OCI-LY3 (cell line): ENCODE measurements around the gene NIP7.

Source experiments
- H2AFZ ChIP-seq: fragments of 200-600, 300-600 bp; shearing (Covaris generic); 2 replicates; pipeline ENCODE4 v1.6.0; 2014; ENCODE audit warnings: antibody characterized with exemption, low read depth, low read length
- H3K27ac ChIP-seq: fragments of 200-600, 300-600 bp; sonication (generic); 2 replicates; pipeline ENCODE4 v1.5.1; 2014; ENCODE audit warnings: mild to moderate bottlenecking, low read length, moderate library complexity, mixed read lengths
- H3K27me3 ChIP-seq: fragments of 200-600, 300-600 bp; sonication (generic); 2 replicates; pipeline ENCODE4 v1.6.1; 2014; ENCODE audit warnings: low read depth, low read length, mixed read lengths
- H3K36me3 ChIP-seq: fragments of 200-600, 300-600 bp; sonication (generic); replicated peaks from 2 replicates; pipeline ENCODE3; 2014; ENCODE audit warnings: low read depth, low read length, mixed read lengths
- H3K4me1 ChIP-seq: fragments of 300-600, 200-600 bp; sonication (generic); 2 replicates; pipeline ENCODE4 v1.6.1; 2014; ENCODE audit warnings: low read length, mixed read lengths
- H3K4me2 ChIP-seq: fragments of 200-600, 300-600 bp; sonication (generic); 2 replicates; pipeline ENCODE4 v1.6.1; 2014; ENCODE audit warnings: low read length, mixed read lengths
- H3K4me3 ChIP-seq: fragments of 300-600, 200-600 bp; sonication (generic); 2 replicates; pipeline ENCODE4 v1.5.1; 2014; ENCODE audit warnings: antibody characterized with exemption, mild to moderate bottlenecking, low read length, moderate library complexity
- H3K79me2 ChIP-seq: fragments of 300-600, 200-600 bp; shearing (Covaris generic); 2 replicates; pipeline ENCODE4 v1.6.1; 2014; ENCODE audit warnings: mild to moderate bottlenecking, low read length, mixed read lengths
- H3K9ac ChIP-seq: fragments of 300-600, 200-600 bp; shearing (Covaris generic); 2 replicates; pipeline ENCODE4 v1.6.0; 2014; ENCODE audit warnings: mild to moderate bottlenecking, low read length, moderate library complexity
- H3K9me3 ChIP-seq: fragments of 200-600, 300-600 bp; shearing (Covaris generic); 2 replicates; pipeline ENCODE4 v1.6.1; 2014; ENCODE audit warnings: low read length, mixed read lengths; ENCODE audit not compliant: insufficient read depth
- H4K20me1 ChIP-seq: fragments of 200-600, 300-600 bp; sonication (generic); 2 replicates; pipeline ENCODE4 v1.6.1; 2016; ENCODE audit warnings: low read length, mixed read lengths; ENCODE audit not compliant: insufficient read depth
- CTCF ChIP-seq: fragments of 200-600, 300-600 bp; sonication (generic); IDR thresholded peaks from 2 replicates; pipeline ENCODE4 v1.5.1; 2014; ENCODE audit warnings: antibody characterized with exemption, low read length, low read depth
- EZH2phosphoT487 ChIP-seq: fragments of 200-600 bp; shearing (Covaris generic); IDR thresholded peaks from 2 replicates; pipeline ENCODE4 v1.6.1; 2018; ENCODE audit warnings: antibody characterized with exemption, mixed run types, low read depth

The NIP7 gene

DNA sequence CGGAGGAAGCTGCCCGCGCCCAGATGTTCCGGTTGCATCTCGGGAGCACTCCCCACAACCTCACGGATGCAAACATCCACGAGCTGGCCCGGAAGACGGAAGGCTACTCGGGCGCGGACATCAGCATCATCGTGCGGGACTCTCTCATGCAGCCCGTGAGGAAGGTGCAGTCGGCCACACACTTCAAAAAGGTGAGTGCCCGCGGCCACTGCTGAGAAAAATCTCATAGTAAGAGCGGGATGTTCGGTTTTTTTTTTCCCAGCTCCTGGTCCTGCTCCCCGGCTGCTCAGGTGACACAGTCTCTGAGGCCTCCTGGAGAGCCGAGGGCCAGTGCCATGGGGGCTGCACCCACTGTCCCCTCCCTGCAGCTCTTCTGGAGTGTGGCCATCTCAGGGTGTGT is 18.5 kb upstream of the NIP7 start:
- no peaks in the 10 kb centered on the region for H3K9me3 ChIP-seq
- peaks cover 70% of the 10 kb centered on the region for H3K36me3 ChIP-seq
- H3K27me3 ChIP-seq: no peaks in the 10 kb centered on the region
- TF ChIP-seq EZH2phosphoT487 (no peak), CTCF (no peak)
- H3K4me3 ChIP-seq: no peak overlapping the region
- no peak overlapping the region for H3K9ac ChIP-seq
- no peaks in the 10 kb centered on the region for H3K4me1 ChIP-seq
- peaks cover 15% of the 10 kb centered on the region; the same call in 1 of the 2 replicates for H4K20me1 ChIP-seq
- H3K79me2 ChIP-seq: peaks cover 43% of the 10 kb centered on the region
- H2AFZ ChIP-seq: no peak overlapping the region
- no peak overlapping the region for H3K27ac ChIP-seq
- no peak overlapping the region for H3K4me2 ChIP-seq

DNA sequence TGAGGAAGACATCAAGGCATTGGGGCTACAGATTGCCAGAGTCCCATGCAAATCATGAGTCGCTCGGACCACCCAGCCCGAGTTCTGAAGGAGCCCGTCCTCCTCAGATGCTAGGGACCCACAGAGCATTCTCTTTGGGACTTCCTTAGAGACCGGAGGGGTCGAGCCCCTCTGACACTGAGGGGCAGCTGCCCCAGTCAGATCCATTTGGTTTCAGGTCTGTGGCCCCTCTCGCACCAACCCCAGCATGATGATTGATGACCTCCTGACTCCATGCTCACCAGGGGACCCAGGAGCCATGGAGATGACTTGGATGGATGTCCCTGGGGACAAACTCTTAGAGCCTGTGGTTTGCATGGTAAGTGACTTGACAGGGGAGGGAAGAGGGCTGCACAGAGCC is 17.2 kb upstream of the NIP7 start:
- H3K9ac ChIP-seq: no peak overlapping the region
- H3K4me3 ChIP-seq: no peak overlapping the region
- no peaks in the 10 kb centered on the region for H3K9me3 ChIP-seq
- TF ChIP-seq EZH2phosphoT487: no peak
- no peak for TF ChIP-seq CTCF
- peaks cover 24% of the 10 kb centered on the region; the same call in 1 of the 2 replicates for H4K20me1 ChIP-seq
- no peaks in the 10 kb centered on the region for H3K27me3 ChIP-seq
- no peak overlapping the region for H3K27ac ChIP-seq
- no peak overlapping the region for H2AFZ ChIP-seq
- peaks cover 56% of the 10 kb centered on the region for H3K79me2 ChIP-seq
- H3K36me3 ChIP-seq: peaks cover 70% of the 10 kb centered on the region
- H3K4me2 ChIP-seq: no peak overlapping the region
- H3K4me1 ChIP-seq: no peaks in the 10 kb centered on the region

DNA sequence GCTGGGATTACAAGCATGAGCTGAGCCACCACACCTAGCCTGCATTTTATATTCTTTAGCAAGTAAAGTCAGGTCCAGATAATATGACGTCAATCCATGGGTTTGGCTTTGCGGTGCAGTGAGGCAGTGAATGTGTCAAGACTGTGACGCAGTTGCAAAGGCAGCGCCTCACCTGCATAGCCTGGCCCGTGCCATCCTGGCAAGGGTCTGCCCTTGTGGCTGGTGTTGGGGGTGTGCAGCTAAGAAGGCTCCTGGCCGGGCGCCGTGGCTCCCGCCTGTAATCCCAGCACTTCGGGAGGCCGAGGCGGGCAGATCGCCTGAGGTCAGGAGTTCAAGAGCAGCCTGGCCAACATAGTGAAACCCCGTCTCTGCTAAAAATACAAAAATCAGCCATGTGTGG is 16.2 kb upstream of the NIP7 start:
- Histone ChIP-seq H3K27ac (no peak overlapping the region), H3K4me1 (peaks cover 3% of the 10 kb centered on the region), H3K27me3 (no peaks in the 10 kb centered on the region), H2AFZ (no peak overlapping the region), H3K9me3 (no peaks in the 10 kb centered on the region), H3K4me2 (no peak overlapping the region), H3K9ac (no peak overlapping the region), H3K4me3 (no peak overlapping the region), H4K20me1 (peaks cover 27% of the 10 kb centered on the region), H3K79me2 (peaks cover 66% of the 10 kb centered on the region), H3K36me3 (peaks cover 77% of the 10 kb centered on the region)
- TF ChIP-seq CTCF (no peak), EZH2phosphoT487 (no peak)

- Histone ChIP-seq H3K4me3 (no peak overlapping the region), H3K27me3 (no peaks in the 10 kb centered on the region), H3K9ac (no peak overlapping the region), H4K20me1 (peaks cover 32% of the 10 kb centered on the region), H2AFZ (no peak overlapping the region), H3K27ac (no peak overlapping the region), H3K36me3 (peaks cover 77% of the 10 kb centered on the region), H3K79me2 (peaks cover 73% of the 10 kb centered on the region), H3K9me3 (no peaks in the 10 kb centered on the region), H3K4me1 (peaks cover 10% of the 10 kb centered on the region), H3K4me2 (no peak overlapping the region)
- no peak for TF ChIP-seq CTCF
Measured at GRCh38 chr16:69324013-69324531, 15.5 kb upstream of the NIP7 start.
